Suppressor macrophage treated with lipopolysaccharide for 4 hours (primary cell): ENCODE measurements around the gene ITPR1.
A peak's percentile ranks its signal among the peaks of the same experiment; 100 is the strongest.

Source experiments
- DNase-seq: peaks from one replicate; pipeline ENCODE4 v3.0.0-alpha.2; 2020

Gene ITPR1

DNA sequence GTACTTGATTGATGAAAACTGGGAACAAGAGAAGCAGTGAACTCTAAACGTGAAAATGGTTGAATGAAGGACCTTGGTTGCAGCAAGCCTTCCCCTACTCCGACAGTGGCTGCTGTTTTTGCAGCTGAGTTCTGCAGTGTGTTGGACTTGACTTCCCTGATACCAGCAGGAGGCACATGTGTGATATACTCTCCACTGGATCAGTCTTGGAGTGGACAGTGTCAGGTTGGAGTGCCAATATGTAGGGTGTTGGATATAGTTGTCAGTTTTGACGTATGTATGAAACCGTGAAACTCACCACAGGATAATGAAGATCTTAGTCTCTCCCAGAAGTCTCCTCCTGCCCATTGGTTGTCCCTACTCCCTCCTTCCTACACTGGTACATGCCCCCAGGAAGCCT, 106.5 kb downstream of the ITPR1 start:
- no peak for DNase-seq

DNA sequence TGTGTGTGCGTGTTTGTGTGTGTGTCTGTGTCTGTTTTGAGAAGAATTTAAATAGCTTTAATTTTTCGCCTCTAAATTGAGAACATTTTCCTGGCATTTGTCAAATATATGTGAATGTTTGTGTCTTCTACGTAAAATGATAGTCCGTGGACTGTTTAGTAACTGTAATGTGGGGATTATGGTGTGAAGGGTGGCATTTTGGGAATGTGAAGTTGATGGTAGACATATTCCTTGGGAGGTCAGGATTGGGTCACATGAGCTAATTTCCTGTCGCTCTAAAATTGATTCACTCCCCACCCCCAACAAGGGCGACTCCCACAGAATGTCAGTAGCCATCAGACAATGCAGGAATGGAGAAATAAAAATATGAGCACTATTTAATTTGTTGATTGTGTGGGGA, 107.3 kb downstream of the ITPR1 start:
- no peak for DNase-seq

DNA sequence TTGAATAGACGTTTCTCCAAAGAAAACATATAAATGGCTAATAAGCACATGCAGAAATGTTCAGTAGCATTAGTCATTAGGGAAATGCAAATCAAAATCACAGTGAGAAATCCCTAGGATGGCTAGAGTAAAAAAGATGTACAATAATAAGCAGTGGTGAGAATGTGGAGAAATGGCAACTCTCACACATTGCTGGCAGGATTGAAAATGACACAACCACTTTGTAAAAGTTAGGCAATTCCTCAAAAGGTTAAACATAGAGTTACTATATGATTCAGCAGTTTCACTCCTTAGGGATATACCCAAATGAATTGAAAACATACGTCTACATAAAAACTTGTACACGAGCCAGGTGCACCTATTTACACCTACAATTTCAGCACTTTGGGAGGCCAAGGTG, 108.7 kb downstream of the ITPR1 start:
- DNase-seq: peak; percentile 84

DNA sequence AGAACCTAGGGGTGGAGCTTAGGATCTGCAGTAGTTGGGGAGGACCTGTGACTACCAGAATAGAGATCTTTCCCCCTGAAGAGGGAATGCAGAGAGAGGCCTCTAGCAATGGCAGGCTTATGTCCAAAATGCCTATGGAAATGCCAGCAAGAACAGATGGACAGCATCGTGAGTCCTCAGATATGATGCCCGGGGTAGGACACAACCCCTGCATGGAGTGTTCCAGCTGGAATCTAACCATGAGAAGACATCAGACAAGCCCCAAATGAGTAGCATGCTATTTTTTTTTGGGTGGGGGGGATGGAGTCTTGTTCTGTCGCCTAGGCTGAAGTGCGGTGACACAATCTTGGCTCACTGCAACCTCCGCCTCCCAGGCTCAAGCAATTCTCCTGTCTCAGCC, 111.5 kb downstream of the ITPR1 start:
- DNase-seq: no peak

DNA sequence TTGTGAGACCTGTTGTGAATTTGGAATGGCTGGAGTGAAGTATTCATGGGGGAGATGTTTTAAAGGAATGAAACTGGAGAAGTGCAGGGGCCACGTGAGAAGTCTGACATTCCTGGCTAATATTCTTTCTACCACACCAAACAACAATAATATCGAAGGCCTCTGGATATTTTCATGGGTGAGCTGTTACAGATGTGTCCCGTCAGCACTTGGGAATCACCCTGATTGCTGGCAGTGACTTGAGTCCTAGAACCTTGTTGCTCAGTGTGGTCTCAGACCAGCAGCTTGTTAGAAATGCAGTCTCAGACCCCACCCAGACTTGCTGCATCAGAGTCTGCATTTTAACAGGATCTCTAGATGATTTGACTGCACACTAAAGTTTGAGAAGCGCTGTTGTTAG, 113.8 kb downstream of the ITPR1 start:
- no peak for DNase-seq

DNA sequence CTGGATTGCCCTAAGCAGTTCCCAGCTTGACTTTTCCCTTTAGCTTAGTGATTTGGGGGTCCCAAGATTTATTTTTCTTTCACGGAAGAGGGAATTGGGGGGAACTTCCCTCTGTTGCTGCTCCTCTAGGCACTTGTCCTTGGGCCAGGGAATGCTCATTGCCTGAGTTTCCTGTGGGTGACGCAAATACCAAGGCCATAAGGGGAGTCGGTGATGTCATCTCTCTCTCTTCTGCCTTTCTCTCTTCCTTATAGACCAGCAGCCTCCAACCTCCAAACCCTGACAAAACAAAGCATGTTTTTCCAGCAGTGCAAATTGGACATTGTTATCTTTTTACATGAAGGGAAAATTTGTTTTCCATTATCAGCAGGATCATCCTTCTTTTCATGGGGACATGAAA, 120.2 kb downstream of the ITPR1 start:
- peak; percentile 57 for DNase-seq

DNA sequence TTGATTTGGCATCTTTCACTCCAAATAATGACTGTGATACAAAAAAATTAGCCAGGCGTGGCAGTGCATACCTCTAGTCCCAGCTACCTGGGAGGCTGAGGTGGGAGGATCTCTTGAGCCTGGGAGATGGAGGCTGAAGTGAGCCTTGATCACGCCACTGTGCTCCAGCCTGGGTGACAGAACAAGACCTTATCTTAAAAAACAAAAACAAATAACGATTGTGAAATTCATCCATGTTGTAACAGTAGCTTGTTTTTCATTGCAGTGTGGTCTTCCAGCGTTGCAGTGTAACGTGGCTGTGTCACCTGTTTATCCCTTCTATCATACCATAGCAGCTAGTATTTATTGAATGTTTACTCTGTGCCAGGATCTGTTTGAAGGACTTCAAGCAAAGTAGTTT, 120.9 kb downstream of the ITPR1 start:
- no peak for DNase-seq

DNA sequence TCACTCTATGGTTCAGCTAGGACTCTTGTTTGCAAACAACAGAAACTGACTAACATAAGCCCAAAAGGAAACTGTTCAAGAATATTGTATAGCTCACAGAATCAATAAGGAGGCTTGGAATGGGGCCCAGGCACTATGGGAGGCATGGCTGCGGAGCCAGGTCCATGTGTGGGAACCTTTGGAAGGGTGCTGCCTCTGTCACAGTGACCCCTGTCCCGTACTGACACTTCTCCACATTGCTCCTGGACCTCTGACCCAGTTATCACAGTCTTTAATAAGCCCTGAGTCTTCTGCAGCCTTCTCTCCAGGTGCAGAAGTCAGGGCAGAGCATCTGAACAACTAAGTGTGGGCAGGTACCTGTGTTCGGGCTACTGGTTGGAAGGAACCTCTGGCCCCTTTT, 121.8 kb downstream of the ITPR1 start:
- no peak for DNase-seq

DNA sequence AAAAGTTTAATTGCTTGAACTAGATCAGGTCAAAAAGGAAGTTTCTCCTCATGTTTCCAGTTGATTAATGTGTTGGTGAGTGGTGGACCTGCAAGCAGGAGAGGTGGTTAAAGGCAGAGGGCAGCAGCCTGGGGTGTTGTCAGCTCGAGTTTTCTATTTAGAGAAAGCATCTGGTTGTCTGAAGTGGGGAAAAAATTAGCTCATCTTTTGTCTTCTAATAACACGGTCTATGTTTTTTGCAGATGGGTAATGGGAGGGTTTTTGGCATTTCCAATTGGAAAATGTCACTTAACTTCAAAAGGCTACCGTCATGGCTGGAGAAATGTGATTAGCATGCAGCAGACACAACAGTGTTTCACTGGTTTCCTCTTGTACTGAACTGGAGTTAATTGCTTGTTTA, 122.6 kb downstream of the ITPR1 start:
- DNase-seq: no peak

DNA sequence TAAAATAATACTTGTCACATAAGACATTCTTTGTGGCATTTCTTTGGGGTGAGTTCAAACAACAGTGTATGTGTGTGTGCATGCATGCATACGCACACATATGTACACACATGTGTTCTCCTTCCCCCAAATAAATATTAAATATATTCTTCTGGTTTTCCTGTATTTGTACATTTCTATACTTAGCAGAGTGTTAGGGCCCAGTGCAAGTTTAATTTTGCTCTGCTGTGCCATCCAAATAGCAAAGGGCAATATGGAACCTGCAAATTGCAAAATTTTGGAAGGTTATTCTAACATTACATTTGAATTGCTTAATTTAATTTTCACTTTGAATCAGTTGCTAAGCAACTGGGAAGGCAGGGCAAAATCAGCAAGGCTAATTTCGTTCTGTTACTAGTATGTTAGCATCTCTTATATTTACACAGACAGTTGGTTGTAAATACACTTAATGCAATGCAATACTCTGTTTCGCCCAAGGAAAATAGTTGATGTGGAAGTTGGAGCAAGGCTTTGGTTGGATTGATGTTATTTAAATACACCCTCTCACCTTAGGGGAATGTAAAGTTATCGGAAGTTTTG, 130.4 kb downstream of the ITPR1 start:
- no peak for DNase-seq

DNA sequence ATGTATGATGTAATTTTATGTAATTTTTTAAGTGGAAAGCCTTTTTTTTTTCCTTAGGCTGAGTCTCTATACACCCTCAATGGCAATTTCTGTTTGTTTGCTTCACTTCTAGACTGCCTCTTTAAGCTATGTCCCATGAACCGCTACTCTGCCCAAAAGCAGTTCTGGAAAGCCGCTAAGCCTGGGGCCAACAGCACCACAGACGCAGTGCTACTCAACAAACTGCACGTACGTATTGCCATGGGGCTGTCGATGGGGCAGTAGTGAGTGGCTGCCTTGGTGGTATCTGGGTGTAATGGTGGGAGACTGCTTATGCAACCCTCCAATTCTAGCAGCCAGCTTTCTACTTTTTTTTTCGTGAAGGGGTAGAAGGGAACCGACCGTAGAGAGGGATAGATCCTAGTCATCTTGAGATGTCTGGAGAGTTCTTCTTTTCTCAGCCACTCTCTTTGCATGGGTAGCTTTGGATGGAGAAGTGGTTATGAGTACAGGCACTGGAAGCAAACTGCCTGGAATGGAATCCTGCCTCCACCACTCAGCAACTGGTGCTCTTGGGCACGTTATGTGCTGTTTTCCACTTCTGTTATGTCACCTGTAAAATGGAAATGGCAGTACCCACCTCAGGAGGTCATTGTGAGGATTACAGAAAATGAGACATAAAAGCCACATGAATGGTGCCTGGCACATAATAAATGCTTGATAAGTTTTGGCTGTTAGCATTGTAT, 134.7 kb downstream of the ITPR1 start:
- DNase-seq: no peak

DNA sequence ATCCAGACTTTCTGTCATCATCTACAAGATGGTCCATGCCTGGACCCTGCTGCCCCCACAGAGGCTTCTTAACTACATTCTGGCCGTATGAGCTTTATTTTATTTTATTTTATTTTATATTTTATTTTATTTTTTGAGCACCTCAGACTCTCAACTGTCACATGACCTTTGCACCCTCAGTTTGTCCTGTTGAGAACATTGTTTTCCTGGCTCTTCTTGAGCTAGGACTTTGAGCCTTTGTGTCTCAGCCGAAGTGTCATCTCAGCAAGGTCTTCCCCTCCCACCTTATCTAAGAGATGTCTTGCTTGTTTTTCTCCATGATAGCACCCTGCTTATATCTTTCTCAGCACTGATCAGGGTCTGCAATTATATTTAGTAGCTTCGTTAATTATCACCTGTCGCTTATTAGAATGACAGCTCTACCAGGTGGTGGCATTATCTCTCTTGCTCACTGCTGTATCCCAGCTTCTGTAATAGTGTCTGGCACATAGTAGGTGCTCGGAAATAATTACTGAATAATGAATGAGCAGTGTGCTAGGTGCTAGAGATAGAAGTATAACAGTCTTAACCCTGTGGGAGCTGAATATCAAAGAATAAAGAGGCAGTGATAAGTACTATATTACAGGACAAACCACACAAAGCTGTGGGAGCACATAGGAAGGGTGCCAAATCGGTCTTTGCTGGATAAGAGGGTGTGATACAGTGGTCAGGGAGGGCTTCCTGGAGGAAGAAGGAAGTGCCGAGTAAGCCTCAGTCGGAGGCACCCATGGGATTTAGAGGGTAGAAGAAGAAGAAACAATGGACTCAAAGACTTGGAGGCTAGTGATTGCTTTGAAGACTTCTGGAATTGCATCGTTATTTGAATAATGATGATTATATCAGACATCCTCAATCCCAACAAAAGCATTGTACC, 136.2 kb downstream of the ITPR1 start:
- no peak for DNase-seq

DNA sequence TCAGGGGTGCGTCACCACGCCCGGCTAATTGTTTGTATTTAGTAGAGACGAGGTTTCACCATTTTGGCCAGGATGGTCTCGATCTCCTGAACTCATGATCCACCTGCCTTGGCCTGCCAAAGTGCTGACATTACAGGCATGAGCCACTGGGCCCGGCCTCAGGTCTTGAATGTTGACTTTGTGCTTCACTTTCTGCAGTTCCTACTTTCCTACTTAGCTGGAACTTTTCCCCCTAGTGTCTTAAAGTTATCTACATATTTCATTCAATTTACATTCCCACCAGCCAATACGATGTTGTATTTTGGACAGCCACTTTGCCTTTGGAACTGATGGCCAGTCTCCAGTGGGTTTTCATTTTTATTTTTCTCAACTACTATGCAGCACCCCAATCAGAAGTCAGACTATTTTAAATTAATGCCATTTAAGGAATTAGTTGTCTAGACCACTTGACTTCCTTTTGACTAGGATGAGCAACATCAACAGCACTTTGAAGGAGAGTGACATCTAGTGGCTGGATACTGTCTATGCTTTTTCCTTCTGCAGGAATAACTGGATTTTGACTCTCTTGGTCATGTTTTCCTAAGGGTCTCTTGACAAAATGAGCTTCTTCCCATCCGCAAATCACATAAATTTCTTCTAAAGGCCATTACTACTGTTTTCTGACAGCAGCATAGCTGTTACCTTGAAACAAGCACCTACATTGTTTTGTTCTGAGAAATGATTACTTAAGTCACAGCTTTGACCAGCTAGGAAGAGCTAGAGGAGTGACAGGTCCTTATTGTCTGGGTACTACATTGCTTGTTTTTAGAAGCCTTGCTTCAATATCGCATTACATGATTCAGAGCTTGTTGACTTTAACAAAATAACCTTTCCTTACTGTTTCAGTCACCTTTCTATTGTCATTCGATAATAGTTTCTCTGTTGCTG, 140.2 kb downstream of the ITPR1 start:
- DNase-seq: peak; percentile 77

DNA sequence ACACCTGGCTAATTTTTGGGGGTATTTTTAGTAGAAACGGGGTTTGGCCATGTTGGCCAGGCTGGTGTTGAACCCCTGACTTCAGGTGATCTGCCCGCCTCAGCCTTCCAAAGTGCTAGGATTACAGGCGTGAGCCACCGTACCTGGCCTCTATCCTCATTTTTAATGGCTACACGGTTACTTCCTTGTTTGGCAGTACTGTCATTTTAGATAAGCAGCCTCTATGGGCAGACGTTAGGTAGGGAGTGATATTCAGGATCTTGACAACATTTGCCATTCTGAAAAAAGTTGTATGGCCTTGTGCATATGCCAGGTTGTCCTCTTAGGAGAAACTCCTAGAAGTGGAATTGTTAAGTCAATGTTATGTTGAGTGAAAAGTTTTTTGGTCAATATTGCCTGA, 141.7 kb downstream of the ITPR1 start:
- DNase-seq: no peak

DNA sequence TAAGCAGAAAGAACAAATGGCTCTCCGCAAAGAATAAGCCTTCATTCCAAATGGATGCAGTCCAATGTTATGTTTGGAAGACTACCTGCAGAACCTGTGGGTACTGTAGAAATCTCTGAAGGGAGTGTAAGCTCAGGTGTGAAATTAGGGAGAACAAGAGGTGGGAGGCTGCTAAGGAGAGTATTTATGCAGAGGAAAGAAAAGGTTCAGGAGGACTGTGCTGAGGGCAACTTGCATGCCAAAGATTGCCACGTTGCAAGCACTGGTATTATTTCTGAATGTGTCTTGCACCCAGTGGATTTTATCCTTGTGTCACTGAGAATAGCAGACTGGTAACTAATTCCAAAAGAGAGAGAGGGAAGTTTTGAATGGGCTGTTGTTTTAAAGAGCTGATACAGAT, 144.1 kb downstream of the ITPR1 start:
- DNase-seq: no peak

DNA sequence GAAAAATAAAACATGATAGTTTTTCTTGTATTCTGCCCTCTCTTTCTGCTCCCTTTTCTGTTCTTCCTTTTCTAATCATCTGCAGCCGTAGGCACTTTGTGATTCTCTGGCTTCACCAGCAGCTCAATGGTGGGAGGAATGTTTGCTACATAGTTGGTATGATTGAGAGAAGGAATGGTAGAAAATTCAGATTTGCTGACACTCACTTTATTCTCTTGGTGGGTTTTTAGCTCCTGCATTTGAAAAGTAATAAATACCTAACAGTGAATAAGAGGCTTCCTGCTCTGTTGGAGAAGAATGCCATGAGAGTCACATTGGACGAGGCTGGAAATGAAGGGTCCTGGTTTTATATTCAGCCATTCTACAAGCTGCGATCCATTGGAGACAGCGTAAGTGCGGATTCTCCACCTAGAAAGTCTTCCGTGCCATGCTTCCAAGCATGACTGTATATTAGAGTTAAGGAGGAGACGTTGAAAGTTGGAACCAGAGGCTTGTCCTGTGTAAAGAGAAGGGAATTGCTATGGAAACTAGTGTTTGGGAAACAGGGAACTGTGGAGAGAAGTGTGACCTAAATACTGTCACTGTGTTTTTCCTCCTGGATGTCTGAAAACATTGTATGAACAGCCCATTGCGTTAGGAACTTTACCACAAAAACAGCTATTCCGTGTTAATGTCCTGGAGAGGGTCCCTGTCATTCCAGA, 148.9 kb downstream of the ITPR1 start:
- DNase-seq: no peak

DNA sequence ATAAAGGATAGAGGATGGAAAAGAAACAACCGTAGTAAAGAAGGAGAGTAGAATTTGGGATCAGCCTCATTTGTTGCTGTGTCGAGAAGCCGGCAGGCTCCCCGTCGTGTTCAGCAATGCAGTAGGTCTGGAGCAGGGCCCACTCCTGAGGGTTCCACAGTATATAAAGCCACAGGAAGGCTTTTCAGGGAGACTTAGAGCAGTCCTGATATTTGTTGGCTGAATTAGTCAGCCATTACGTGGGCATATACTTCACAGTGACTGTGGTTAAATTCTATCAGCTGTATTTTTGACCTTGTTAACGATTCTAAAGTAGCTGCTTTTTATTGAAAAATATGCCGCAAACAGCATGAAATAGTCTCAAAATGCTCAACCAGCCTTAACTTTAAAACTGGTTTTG, 149.5 kb downstream of the ITPR1 start:
- DNase-seq: no peak

DNA sequence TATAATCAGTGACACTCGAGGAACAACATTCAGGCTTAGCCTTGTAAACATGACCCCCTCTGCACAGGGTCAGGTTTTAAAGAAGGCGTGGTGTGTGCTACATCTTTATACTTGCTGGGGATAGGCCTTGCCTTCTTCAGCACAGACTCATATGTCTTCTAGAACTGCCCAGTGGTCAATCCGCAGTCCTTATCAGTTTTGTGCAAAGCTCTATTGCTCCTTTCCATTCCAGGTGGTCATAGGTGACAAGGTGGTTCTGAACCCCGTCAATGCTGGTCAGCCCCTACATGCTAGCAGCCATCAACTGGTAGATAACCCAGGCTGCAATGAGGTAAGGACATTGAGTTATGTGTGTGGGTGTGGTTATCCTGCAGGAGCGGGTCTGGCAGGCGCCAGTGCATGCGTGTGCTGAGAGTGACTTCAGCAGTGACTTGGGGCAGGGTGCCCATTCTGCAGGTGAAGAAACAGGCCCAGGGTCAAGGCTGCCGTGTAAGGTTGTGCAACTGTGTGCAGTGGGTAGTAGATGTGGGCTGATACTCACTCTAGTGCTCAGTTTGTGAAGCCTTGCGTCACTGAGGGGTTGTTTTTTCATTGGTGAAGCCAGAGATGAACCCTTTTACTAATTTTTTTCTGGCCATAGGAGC, 150.9 kb downstream of the ITPR1 start:
- no peak for DNase-seq

DNA sequence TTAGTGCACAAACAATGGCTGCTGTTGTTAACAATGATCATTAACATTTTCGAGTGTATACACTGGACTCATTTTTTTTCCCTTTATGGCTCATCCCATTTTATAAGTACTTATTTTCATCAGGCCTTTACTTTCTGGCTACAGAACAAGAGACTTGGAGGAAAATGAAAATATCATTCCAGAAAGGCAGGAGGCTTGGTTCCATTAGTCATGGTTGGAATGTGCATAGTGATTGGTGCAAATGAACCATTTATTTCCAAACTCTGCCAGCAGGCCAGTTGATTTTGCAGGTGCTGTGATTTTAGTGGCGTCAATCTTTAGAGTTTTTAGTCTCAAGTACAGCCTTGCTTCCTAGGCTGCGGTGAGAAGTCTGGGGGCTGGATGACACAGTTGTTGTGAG, 151.8 kb downstream of the ITPR1 start:
- no peak for DNase-seq

DNA sequence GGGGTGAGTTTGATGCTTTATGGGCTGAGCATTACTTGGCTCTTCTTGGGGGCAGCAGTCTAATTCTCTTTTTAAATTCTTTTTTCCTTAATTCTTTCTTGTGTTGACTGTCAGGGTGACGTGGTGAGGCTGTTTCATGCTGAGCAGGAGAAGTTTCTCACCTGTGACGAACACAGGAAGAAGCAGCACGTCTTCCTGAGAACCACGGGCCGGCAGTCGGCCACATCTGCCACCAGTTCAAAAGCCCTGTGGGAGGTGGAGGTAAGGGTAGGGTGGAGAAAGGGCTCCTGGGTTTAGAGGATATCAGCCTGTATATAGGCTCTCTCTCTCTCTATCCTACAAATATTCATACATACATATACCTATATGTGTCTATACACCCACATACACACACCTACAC, 152.3 kb downstream of the ITPR1 start:
- no peak for DNase-seq

DNA sequence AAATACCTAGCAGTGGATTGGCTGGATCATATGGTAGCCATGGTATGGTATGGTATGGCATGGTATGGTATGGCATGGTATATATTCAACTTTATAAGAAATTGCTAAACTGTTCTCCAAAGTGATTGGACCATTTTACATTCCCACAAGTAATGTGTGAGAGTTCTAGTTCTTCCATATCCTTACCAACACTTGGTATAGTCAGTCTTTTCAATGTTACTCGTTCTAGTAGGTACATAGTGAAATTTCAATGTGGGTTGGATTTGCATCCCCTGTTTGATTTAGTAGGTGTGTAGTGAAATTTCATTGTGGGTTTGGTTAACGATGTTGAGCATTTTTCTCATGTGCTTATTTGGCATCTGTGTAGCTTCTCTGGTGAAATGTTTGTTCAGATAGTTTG, 154.3 kb downstream of the ITPR1 start:
- DNase-seq: no peak
